ENCODE results near the gene NSF.

Gene NSF

GRCh38 chr17:46726206-46726605, 135.7 kb downstream of the NSF start:
- TF ChIP-seq CTCF (IDR thresholded peaks at IDR 0.05; ENCODE audit: control insufficient read depth, extremely low read depth, insufficient read depth): no peak

DNA sequence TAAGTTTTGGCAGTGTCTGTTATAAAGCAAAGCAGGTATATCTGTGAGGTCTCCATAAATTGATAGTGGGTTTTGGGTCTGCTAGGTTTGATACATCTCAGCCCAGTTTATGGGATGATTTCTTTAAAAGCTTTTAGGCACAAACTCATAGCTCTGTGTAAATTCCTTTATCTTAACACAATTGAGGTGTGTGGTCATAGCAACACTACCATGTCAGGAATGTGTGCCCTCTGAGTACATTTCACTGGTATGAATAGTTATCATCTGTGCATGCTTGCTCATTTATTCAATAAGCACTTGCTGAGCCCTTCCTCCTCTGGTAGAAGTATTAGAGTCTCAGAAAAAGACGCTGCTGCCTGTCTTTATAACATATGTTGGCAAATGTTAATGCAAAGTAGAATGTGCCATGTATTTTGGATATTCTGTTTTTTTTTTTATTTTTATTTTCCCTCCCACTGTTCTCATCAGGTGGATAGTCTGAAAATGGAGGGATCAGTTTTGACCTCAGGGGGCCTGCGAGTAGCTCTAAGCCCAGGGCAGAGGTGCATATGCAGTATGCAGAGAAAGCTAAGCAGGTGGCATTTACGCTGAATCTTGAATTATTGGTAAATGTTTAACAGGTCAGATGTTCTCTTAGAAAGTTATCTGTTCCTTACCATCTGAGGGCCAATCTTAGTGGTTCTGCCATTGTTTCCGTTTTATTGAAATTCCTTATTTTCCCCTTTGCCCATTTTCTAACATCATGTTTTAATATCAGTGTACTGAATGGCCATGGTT, 137.3 kb downstream of the NSF start:
- no peak for DNase-seq (ENCODE audit: low read depth)
- no peak overlapping the region for H3K4me3 ChIP-seq (ENCODE audit: low read depth, low read length)
- no peak for TF ChIP-seq CTCF (IDR thresholded peaks at IDR 0.05; ENCODE audit: control insufficient read depth, extremely low read depth, insufficient read depth)

More at GRCh38 chr17:46726206-46726605, 135.7 kb downstream of the NSF start:
- no peak overlapping the region for H3K4me3 ChIP-seq (ENCODE audit: low read depth, low read length)
- no peak for DNase-seq (ENCODE audit: low read depth)

- no peak for DNase-seq (ENCODE audit: low read depth)
- no peak overlapping the region for H3K4me3 ChIP-seq (ENCODE audit: low read depth, low read length)
- TF ChIP-seq CTCF (IDR thresholded peaks at IDR 0.05; ENCODE audit: control insufficient read depth, extremely low read depth, insufficient read depth): no peak
Measured at GRCh38 chr17:46730026-46730425, 139.6 kb downstream of the NSF start.

DNA sequence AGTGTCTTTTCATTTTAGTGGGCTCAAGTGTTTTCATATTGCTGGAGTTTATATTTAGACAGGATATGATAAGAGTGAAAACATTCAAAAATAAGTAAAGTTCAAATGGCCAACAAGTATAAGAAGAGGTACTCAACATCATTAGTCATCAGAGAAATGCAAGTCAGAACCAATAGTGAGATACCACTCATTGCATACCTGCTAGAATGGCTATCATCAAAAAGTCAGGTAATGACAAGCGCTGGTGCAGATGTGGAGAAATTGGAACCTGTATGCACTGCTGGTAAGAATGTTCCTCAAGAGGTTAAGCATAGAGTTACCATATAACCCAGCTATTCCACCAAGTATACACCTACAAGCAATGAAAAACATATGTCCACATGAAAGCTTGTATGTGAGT, 140.2 kb downstream of the NSF start:
- H3K4me3 ChIP-seq (ENCODE audit: low read depth, low read length): no peak overlapping the region
- no peak for TF ChIP-seq CTCF (IDR thresholded peaks at IDR 0.05; ENCODE audit: control insufficient read depth, extremely low read depth, insufficient read depth)
- no peak for DNase-seq (ENCODE audit: low read depth)

GRCh38 chr17:46732160-46732559, 141.7 kb downstream of the NSF start:
- DNase-seq (ENCODE audit: low read depth): no peak
- H3K4me3 ChIP-seq (ENCODE audit: low read depth, low read length): no peak overlapping the region
- no peak for TF ChIP-seq CTCF (IDR thresholded peaks at IDR 0.05; ENCODE audit: control insufficient read depth, extremely low read depth, insufficient read depth)

DNA sequence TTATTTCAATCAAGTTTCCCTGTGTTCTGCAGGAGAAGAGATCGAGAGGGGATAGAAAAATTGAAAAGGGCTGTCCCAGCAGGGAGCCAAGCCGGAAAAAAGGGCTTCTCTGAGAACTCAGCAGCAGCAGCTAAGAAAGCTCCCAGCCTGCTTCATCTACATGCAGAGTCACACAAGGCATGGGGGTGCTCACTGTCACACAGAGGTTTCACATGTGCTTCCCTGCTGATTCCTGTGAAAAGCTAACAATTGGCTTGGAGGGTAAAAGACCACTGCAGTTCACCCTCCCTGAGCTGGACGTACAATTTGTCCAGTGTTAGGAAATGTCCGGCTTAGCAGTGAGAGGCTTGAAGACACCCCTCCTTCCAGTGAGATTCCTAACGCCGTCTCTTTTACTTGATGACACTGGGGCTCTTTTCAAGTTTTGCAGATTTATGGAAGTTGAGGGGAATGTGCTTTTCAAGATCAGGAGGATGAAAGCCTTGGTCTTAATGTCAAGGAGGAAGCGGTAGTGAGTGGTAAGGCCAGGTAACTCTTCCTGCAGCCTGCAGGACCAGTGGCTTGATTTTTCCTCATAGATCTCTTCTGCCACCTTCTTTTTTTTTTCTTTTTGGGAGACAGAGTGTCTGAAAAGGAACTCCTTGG, 142.4 kb downstream of the NSF start:
- no peak for DNase-seq (ENCODE audit: low read depth)
- no peak overlapping the region for H3K4me3 ChIP-seq (ENCODE audit: low read depth, low read length)
- no peak for TF ChIP-seq CTCF (IDR thresholded peaks at IDR 0.05; ENCODE audit: control insufficient read depth, extremely low read depth, insufficient read depth)
